SU-DHL-6 (cell line): ENCODE results near the gene COL1A2.

Experiments used
- EZH2phosphoT487 ChIP-seq: fragments of 200-600 bp; sonication (generic), shearing (Covaris generic); conservative IDR thresholded peaks from 2 replicates; pipeline ENCODE4 v1.6.1; 2018; ENCODE audit warnings: mild to moderate bottlenecking, antibody characterized with exemption, low read length, moderate library complexity, mixed read lengths
- TF ChIP-seq, protein P1 (sequence below): fragments of 200-600 bp; sonication (generic); IDR thresholded peaks from one replicate; pipeline ENCODE4 v1.5.1; 2017; ENCODE audit warnings: antibody characterized with exemption, mild to moderate bottlenecking, low read length, moderate library complexity; ENCODE audit not compliant: insufficient read depth, poor library complexity, severe bottlenecking

DNA sequence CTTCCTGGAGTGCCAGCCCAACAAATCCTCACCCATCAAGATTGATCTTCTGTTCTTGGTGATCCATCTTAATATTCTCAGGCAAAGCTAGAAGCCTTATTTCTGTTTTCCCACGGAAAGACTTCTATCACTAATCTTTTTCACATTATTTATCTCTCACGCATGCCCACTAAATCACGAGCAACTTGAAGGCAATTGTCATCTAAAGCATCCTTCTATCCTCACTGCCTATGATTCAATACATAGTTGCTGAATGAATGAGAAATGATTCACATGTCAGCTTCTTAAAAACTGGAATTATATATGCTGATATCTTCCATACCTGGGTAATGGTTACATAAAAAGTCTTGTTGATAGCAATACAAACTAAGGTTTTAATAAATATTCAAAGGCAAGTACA is 12.6 kb upstream of the COL1A2 start:
- TF ChIP-seq, protein P1, sequence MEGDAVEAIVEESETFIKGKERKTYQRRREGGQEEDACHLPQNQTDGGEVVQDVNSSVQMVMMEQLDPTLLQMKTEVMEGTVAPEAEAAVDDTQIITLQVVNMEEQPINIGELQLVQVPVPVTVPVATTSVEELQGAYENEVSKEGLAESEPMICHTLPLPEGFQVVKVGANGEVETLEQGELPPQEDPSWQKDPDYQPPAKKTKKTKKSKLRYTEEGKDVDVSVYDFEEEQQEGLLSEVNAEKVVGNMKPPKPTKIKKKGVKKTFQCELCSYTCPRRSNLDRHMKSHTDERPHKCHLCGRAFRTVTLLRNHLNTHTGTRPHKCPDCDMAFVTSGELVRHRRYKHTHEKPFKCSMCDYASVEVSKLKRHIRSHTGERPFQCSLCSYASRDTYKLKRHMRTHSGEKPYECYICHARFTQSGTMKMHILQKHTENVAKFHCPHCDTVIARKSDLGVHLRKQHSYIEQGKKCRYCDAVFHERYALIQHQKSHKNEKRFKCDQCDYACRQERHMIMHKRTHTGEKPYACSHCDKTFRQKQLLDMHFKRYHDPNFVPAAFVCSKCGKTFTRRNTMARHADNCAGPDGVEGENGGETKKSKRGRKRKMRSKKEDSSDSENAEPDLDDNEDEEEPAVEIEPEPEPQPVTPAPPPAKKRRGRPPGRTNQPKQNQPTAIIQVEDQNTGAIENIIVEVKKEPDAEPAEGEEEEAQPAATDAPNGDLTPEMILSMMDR, result no peak
- no peak for TF ChIP-seq EZH2phosphoT487
